ENCODE results near the gene TNFAIP3. TPM values are rescaled to one million over a fixed set of nuclear protein-coding genes. Genes with fewer than 3 reads are reported as not detected.

TNFAIP3 gene
- total and polyA plus RNA-seq, 7 donors: 11.4 to 49.9 (median 18.7) TPM

GRCh38 chr6:137859025-137859424, 8.0 kb upstream of the TNFAIP3 start:
- WGBS, 2 donors: 66 to 82% methylated on average over 3 of the region's 3 CpGs
- TF ChIP-seq POLR2A (IDR thresholded peaks at IDR 0.05): no peak
- no peak for TF ChIP-seq CTCF (IDR thresholded peaks at IDR 0.05)
- no peak for TF ChIP-seq POLR2AphosphoS5 (IDR thresholded peaks at IDR 0.05)
- no peak for TF ChIP-seq EP300 (IDR thresholded peaks at IDR 0.05)
- peaks cover 0 to 41% (median 24%) of the 10 kb centered on the region in 4 donors for H3K4me1 ChIP-seq
- no peak overlapping the region for H3K27ac ChIP-seq
- H3K9me3 ChIP-seq: peaks cover 0 to 2% (median 0%) of the 10 kb centered on the region in 4 donors
- H3K4me3 ChIP-seq: no peak overlapping the region
- intact Hi-C loops (cut with DNase I): no loop called here
- no peak for DNase-seq
- H3K27me3 ChIP-seq: no peaks in the 10 kb centered on the region
- H3K36me3 ChIP-seq: no peaks in the 10 kb centered on the region

GRCh38 chr6:137860394-137861005, 6.6 kb upstream of the TNFAIP3 start:
- intact Hi-C loops (cut with DNase I): loop anchor here (10.0 kb wide), 1 partner anchor 544 kb away; the partner anchor contains the start of gene HEBP2
- Histone ChIP-seq H3K4me3 (no peak overlapping the region), H3K27me3 (no peaks in the 10 kb centered on the region), H3K36me3 (no peaks in the 10 kb centered on the region), H3K4me1 (peaks cover 0 to 47% (median 29%) of the 10 kb centered on the region in 4 donors), H3K27ac (peak overlapping the region in 2 of 4 donors; percentile 74 to 78), H3K9me3 (peaks cover 0 to 2% (median 0%) of the 10 kb centered on the region in 4 donors)
- no peak for TF ChIP-seq POLR2A (IDR thresholded peaks at IDR 0.05)
- TF ChIP-seq EP300 (IDR thresholded peaks at IDR 0.05): no peak
- WGBS, 2 donors: 88 to 90% methylated on average over 3 of the region's 3 CpGs
- no peak for DNase-seq

GRCh38 chr6:137861550-137862337, 5.3 kb upstream of the TNFAIP3 start:
- Histone ChIP-seq H3K9me3 (no peaks in the 10 kb centered on the region), H3K27me3 (no peaks in the 10 kb centered on the region), H3K36me3 (no peaks in the 10 kb centered on the region), H3K4me3 (no peak overlapping the region), H3K27ac (peak overlapping the region; percentile 62 to 78 (median 68)), H3K4me1 (peaks cover 0 to 58% (median 39%) of the 10 kb centered on the region in 4 donors)
- 88 to 91% methylated on average over 3 of the region's 3 CpGs for WGBS, 2 donors
- intact Hi-C loops (cut with DNase I): loop anchor here (10.0 kb wide), 1 partner anchor 543 kb away; the partner anchor contains the start of gene HEBP2
- no peak for DNase-seq
- peak in 3 of 4 donors; percentile 40 to 72 (median 59) for TF ChIP-seq EP300 (IDR thresholded peaks at IDR 0.05)
- no peak for TF ChIP-seq CTCF (IDR thresholded peaks at IDR 0.05)
- no peak for TF ChIP-seq POLR2A (IDR thresholded peaks at IDR 0.05)
- TF ChIP-seq POLR2AphosphoS5 (IDR thresholded peaks at IDR 0.05): peak; percentile 50 to 70 (median 63)

GRCh38 chr6:137862419-137863090, 4.5 kb upstream of the TNFAIP3 start:
- no peak for DNase-seq
- Histone ChIP-seq H3K4me3 (no peak overlapping the region), H3K27ac (peak overlapping the region; percentile 62 to 78 (median 68)), H3K9me3 (no peaks in the 10 kb centered on the region), H3K4me1 (peaks cover 0 to 58% (median 39%) of the 10 kb centered on the region in 4 donors), H3K27me3 (no peaks in the 10 kb centered on the region), H3K36me3 (no peaks in the 10 kb centered on the region)
- TF ChIP-seq EP300 (IDR thresholded peaks at IDR 0.05): no peak
- TF ChIP-seq POLR2A (IDR thresholded peaks at IDR 0.05): no peak
- no peak for TF ChIP-seq CTCF (IDR thresholded peaks at IDR 0.05)
- TF ChIP-seq POLR2AphosphoS5 (IDR thresholded peaks at IDR 0.05): no peak
- intact Hi-C loops (cut with DNase I): loop anchor here (10.0 kb wide), 1 partner anchor 542 kb away; the partner anchor contains the start of gene HEBP2
- 41 to 67% methylated on average over 5 of the region's 5 CpGs for WGBS, 2 donors
